Sigmoid colon (tissue), 7 donors: ENCODE measurements around the gene GAL3ST1. TPM values are rescaled to one million over a fixed set of nuclear protein-coding genes. Genes with fewer than 3 reads are reported as not detected.
"Not testable (repeated sequence)": the region's sequence is repeated elsewhere in the genome, so short reads cannot be mapped to it uniquely, and the experiment has no call there.

Source experiments
- DNase-seq: peaks from one replicate; pipeline ENCODE4 v3.0.0-alpha.2; 2019
- H3K27ac ChIP-seq, 4 donors: fragments of 200-600 bp; sonication (generic); one replicate each; pipeline ENCODE4 v1.5.1; 2016 to 2019; ENCODE audit warnings: mild to moderate bottlenecking in 1 of 4
- H3K27me3 ChIP-seq, 3 donors: fragments of 200-600 bp; sonication (generic); one replicate each; pipeline ENCODE4 v1.5.1; 2019; ENCODE audit warnings: mild to moderate bottlenecking in 1 of 3
- H3K36me3 ChIP-seq, 4 donors: fragments of 200-600 bp; sonication (generic); one replicate each; pipeline ENCODE4 v1.5.1; 2016 to 2019
- H3K4me1 ChIP-seq, 4 donors: fragments of 200-600 bp; sonication (generic); one replicate each; pipeline ENCODE4 v1.5.1; 2017 to 2019
- H3K4me3 ChIP-seq, 4 donors: fragments of 200-600 bp; sonication (generic); one replicate each; pipeline ENCODE4 v1.5.1; 2017 to 2019; ENCODE audit warnings: mild to moderate bottlenecking in 2 of 4, moderate library complexity in 1 of 4
- H3K9me3 ChIP-seq, 4 donors: fragments of 200-600 bp in 3 of 4; sonication (generic) in 3 of 4; one replicate each; pipeline versions ENCODE4 v1.5.1 to v1.6.1; 2013 to 2019
- EP300 ChIP-seq, 4 donors: sonication (generic); formaldehyde crosslinking; IDR thresholded peaks; one replicate each; pipeline ENCODE4 v1.6.1; 2017; ENCODE audit warnings: antibody characterized with exemption in 4 of 4
- POLR2A ChIP-seq, 2 donors: fragments of 450-650 bp; IDR thresholded peaks; one replicate each; pipeline ENCODE4 v1.6.1; 2016; ENCODE audit warnings: antibody characterized with exemption in 2 of 2, mild to moderate bottlenecking in 2 of 2, moderate library complexity in 2 of 2
- POLR2AphosphoS5 ChIP-seq, 4 donors: sonication (generic); formaldehyde crosslinking; IDR thresholded peaks; one replicate each; pipeline ENCODE4 v1.6.1; 2017; ENCODE audit warnings: antibody characterized with exemption in 4 of 4
- WGBS, 2 donors: extraction: QIAGEN DNeasy Blood & Tissue Kit; methylation state at CpG; one replicate each; pipeline ENCODE4 v1.1.7; 2013; 5-methylcytosine and 5-hydroxymethylcytosine counted together
- intact Hi-C: fragments of 100-400 bp; cut with DNase I; formaldehyde crosslinking; loops from one replicate; pipeline ENCODE4 v1.15.1; 2023
- polyA plus RNA-seq, 3 donors: library from polyadenylated mRNA; stranded (reverse); fragments of 200-250 nt; gene quantifications; one replicate each; pipeline ENCODE4 v1.2.3, GENCODE V29; 2013
- total RNA-seq, 4 donors: library from RNA; depleted of rRNA; stranded (reverse); fragments of >200 nt; gene quantifications; one replicate each; pipeline ENCODE4 v1.1.0, GENCODE V29; 2016
- TF ChIP-seq, protein P1 (sequence below), 4 experiments: fragments of 450-650 bp in 3 of 4; fragments of 200-600 bp in 1 of 4; IDR thresholded peaks; one replicate each; pipeline ENCODE4 v1.5.1; 2016 to 2019; ENCODE audit warnings: antibody characterized with exemption in 4 of 4, mild to moderate bottlenecking in 3 of 4, moderate library complexity in 2 of 4
- donor health status: healthy with polysubstance abuse.
- donor health status: Bipolar disorder and iron deficiency.
- donor health status: healthy.

Gene GAL3ST1
- total and polyA plus RNA-seq, 7 donors: 0.68 to 10.2 (median 2.8) TPM

DNA sequence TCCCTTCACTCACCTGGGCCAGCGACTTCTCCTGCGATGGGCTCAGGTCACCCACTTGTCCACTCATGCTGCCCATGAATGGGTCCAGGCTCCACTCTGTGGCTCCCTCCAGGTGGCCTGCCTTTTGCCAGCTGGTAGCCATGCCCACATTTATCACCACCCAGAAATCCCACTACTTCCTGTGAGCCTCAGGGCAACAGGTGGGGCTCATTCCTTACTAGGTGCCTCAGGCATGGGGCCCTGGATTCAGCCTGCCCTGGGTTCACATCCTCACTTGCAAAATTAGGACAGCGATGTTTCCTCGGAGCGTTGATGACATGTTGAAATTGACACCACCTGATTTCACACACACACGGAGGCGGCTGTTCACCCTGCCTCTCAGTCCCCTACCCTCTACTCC lies 27.8 kb downstream of the GAL3ST1 start, which contains the start of gene SEC14L6:
TSS of gene SEC14L6 (minus strand) at position 126 of the 400 bp plus-strand sequence. CDS start at position 67, 59 bp downstream.
- intact Hi-C loops: no loop called here
- WGBS, 2 donors: 95 to 97% methylated on average over 7 of the region's 7 CpGs
- TF ChIP-seq POLR2AphosphoS5 (IDR thresholded peaks at IDR 0.05) (no peak), POLR2A (IDR thresholded peaks at IDR 0.05) (no peak), EP300 (IDR thresholded peaks at IDR 0.05) (no peak)
- Histone ChIP-seq H3K36me3 (no peaks in the 10 kb centered on the region), H3K4me1 (peaks cover 0 to 12% (median 10%) of the 10 kb centered on the region in 4 donors), H3K4me3 (no peak within 1 kb of the TSS), H3K27ac (no peak within 1 kb of the TSS), H3K27me3 (peaks cover 3 to 42% (median 25%) of the 10 kb centered on the region in 3 donors), H3K9me3 (no peaks in the 10 kb centered on the region)
- no peak for DNase-seq

DNA sequence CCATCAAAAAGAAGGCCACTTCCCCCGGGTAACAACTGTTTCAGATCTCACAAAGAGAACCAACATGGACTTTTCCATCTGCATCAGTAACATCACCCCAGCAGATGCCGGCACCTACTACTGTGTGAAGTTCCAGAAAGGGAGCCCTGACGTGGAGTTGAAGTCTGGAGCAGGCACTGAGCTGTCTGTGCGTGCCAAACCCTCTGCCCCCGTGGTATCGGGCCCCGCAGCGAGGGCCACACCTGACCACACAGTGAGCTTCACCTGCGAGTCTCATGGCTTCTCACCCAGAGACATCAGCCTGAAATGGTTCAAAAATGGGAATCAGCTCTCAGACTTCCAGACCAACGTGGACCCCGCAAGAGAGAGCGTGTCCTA lies 31.7 kb downstream of the GAL3ST1 start:
- Histone ChIP-seq H3K9me3 (no peaks in the 10 kb centered on the region), H3K36me3 (no peaks in the 10 kb centered on the region), H3K4me1 (peaks cover 0 to 12% (median 10%) of the 10 kb centered on the region in 4 donors), H3K27me3 (peaks cover 3 to 47% (median 27%) of the 10 kb centered on the region in 3 donors), H3K27ac (no peak overlapping the region), H3K4me3 (peak overlapping the region in 2 of 4 donors; percentile 42 to 48)
- no peak for DNase-seq
- no peak for TF ChIP-seq EP300 (IDR thresholded peaks at IDR 0.05)
- TF ChIP-seq POLR2A (IDR thresholded peaks at IDR 0.05): no peak
- TF ChIP-seq POLR2AphosphoS5 (IDR thresholded peaks at IDR 0.05): no peak
- TF ChIP-seq, protein P1, sequence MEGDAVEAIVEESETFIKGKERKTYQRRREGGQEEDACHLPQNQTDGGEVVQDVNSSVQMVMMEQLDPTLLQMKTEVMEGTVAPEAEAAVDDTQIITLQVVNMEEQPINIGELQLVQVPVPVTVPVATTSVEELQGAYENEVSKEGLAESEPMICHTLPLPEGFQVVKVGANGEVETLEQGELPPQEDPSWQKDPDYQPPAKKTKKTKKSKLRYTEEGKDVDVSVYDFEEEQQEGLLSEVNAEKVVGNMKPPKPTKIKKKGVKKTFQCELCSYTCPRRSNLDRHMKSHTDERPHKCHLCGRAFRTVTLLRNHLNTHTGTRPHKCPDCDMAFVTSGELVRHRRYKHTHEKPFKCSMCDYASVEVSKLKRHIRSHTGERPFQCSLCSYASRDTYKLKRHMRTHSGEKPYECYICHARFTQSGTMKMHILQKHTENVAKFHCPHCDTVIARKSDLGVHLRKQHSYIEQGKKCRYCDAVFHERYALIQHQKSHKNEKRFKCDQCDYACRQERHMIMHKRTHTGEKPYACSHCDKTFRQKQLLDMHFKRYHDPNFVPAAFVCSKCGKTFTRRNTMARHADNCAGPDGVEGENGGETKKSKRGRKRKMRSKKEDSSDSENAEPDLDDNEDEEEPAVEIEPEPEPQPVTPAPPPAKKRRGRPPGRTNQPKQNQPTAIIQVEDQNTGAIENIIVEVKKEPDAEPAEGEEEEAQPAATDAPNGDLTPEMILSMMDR (IDR thresholded peaks at IDR 0.05): no peak
- 76 to 84% methylated on average over 12 of the region's 12 CpGs for WGBS, 2 donors
- intact Hi-C loops: no loop called here

DNA sequence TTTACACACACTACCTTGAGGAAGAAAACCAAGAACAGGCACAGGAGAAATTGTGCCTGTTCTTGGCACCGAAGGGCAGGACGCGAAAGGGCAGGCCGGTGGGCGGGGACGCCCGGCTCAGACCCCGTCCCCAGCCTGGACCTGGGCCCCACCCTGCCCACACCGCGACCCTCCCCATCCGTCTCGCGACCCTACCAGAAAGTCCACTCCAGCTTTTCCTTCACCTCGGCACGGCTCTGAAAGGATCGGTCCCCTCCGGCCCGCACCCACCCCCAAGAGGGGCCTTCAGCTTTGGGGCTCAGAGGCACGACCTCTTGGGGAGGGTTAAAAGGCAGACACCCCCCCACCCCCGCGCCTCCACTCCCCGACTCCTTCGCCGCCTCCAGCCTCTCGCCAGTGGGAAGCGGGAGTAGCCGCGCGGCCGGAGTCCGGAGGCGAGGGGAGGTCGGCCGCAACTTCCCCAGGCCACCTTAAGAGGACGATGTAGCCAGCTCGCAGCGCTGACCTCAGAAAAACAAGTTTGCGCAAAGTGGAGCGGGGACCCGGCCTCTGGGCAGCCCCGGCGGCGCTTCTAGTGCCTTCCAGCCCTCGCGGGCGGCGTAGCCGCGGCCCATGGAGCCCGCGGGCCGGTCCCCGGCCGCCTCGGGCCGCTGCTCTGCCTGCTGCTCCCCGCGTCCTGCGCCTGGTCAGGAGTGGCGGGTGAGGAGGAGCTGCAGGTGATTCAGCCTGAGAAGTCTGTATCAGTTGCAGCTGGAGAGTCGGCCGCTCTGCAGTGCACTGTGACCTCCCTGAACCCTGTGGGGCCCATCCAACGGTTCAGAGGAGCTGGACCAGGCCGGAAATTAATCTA lies 32.3 kb downstream of the GAL3ST1 start:
- intact Hi-C loops: no loop called here
- TF ChIP-seq POLR2AphosphoS5 (IDR thresholded peaks at IDR 0.05): no peak
- TF ChIP-seq POLR2A (IDR thresholded peaks at IDR 0.05): no peak
- TF ChIP-seq, protein P1 (IDR thresholded peaks at IDR 0.05): no peak
- no peak for TF ChIP-seq EP300 (IDR thresholded peaks at IDR 0.05)
- Histone ChIP-seq H3K36me3 (no peaks in the 10 kb centered on the region), H3K27ac (no peak overlapping the region), H3K4me3 (peak overlapping the region in 3 of 4 donors; percentile 31 to 48 (median 42)), H3K9me3 (no peaks in the 10 kb centered on the region), H3K27me3 (peaks cover 3 to 47% (median 27%) of the 10 kb centered on the region in 3 donors), H3K4me1 (peaks cover 0 to 12% (median 10%) of the 10 kb centered on the region in 4 donors)
- 2 to 5% methylated on average over 64 of the region's 64 CpGs for WGBS, 2 donors
- DNase-seq: no peak

DNA sequence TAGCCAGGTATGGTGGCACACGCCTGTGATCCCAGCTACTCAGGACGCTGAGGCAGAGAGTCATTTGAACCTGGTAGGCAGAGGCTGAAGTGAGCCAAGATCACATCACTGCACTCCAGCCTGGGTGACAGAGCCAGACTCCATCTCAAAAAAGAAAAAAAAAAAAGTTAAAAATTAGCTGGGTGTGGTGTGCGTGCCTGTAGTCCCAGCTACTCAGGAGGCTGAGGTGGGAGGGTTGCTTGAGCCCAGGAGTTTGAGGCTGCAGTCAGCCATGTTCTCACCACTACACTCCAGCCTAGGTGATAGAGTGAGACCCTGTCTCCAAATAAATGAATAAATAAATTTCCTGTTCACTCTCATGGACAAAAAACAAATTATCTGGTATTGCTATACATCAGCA lies 33.0 kb downstream of the GAL3ST1 start:
- DNase-seq, H3K9me3 ChIP-seq, H3K36me3 ChIP-seq, H3K27ac ChIP-seq, intact Hi-C loops: not testable (repeated sequence)
- 75 to 94% methylated on average over 3 of the region's 3 CpGs for WGBS, 2 donors
- H3K4me1 ChIP-seq: peaks cover 0 to 12% (median 10%) of the 10 kb centered on the region in 4 donors
- peak overlapping the region in 1 of 4 donors; percentile 42 for H3K4me3 ChIP-seq
- H3K27me3 ChIP-seq: peaks cover 3 to 47% (median 27%) of the 10 kb centered on the region in 3 donors

DNA sequence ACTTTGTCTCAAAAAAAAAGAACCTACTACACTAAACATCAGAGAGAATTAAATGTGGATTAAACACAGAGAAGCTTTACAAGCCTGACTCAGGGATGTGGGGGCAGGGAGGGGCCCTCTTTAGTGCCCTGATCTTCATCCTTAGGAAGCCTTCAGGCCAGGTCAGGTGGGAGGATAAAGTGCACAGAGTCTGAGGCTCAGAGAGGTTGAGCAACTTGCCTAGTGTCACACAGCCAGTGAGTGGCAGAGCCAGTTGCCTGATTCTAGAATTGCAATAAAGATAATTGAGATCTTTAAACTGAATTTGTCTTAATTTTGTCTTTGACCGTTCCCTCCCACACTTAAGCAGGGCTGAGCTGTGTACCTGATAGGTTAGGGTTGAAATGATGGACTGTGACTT lies 35.1 kb downstream of the GAL3ST1 start:
- intact Hi-C loops: no loop called here
- WGBS, 2 donors: 94 to 98% methylated on average over 1 of the region's 1 CpG

More for the DNA sequence above, 35.1 kb downstream of the GAL3ST1 start:
- H3K4me3 ChIP-seq: no peak overlapping the region
- DNase-seq: no peak
- no peaks in the 10 kb centered on the region for H3K36me3 ChIP-seq
- peaks cover 3 to 33% (median 27%) of the 10 kb centered on the region in 3 donors for H3K27me3 ChIP-seq
- no peak for TF ChIP-seq EP300 (IDR thresholded peaks at IDR 0.05)
- TF ChIP-seq, protein P1 (IDR thresholded peaks at IDR 0.05): no peak
- no peak overlapping the region for H3K27ac ChIP-seq
- no peaks in the 10 kb centered on the region for H3K9me3 ChIP-seq
- peaks cover 0 to 12% (median 10%) of the 10 kb centered on the region in 4 donors for H3K4me1 ChIP-seq
